Activated CD4-positive, CD25-positive, alpha-beta regulatory T cell (primary cell): ENCODE results near the gene CTSA.
"Not testable (repeated sequence)": the region's sequence is repeated elsewhere in the genome, so short reads cannot be mapped to it uniquely, and the experiment has no call there.

Experiments
- DNase-seq, 4 experiments: peaks; one replicate each; lab custom pipeline; 2025; lab: John Stamatoyannopoulos, UW

The CTSA gene

GRCh38 chr20:45918182-45918737 lies 27.1 kb downstream of the CTSA start:
- DNase-seq: no peak

- no peak for DNase-seq
These were observed 27.8 kb downstream of the CTSA start for GRCh38 chr20:45918779-45919537.

DNA sequence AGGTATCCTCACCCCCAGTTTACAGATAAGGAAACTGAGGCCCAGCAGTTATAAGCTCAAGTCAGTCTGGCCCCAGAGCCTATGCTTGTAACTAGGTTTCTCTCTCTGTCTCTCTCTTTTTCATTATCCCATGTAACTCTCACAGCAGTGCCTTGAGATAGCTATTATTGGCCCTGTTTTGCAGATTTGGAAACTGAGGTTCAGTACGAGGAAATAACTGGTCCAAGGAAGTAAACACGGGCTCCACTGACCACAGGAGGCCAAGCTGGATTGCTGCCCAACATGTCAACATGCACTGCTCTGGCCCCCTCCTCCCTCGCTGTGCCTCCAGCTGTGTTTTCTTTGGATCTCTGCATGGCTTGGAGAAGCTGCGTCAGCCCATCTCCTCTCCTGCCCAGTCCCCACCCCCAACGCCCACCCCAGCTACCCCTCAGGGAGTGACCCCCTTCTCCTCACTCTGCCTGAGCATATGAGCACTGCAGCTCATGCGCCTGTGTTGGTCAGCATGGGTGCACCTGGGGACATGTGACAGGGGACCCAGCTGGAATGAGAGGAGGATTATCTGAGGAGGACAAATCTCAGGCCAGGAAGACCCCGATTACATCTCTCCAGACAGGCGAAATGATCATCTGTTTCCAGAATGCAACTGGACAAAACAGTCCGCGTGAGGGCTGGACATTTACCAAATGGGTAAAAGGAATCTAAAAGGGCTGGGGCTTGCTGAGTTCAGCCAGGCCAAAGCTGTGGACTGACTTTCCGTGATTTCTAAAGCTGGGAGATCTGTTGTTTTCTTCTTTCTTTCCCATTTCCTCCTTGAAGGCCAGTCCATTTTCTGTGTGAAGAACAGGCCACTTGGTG lies 28.6 kb downstream of the CTSA start:
- DNase-seq: no peak

GRCh38 chr20:45920462-45921336 lies 29.6 kb downstream of the CTSA start:
- DNase-seq: no peak

- no peak for DNase-seq
These were observed 30.4 kb downstream of the CTSA start for GRCh38 chr20:45921337-45922189.

GRCh38 chr20:45924391-45925261 lies 33.5 kb downstream of the CTSA start:
- DNase-seq: no peak

GRCh38 chr20:45925821-45926506 lies 34.8 kb downstream of the CTSA start:
- no peak for DNase-seq

DNA sequence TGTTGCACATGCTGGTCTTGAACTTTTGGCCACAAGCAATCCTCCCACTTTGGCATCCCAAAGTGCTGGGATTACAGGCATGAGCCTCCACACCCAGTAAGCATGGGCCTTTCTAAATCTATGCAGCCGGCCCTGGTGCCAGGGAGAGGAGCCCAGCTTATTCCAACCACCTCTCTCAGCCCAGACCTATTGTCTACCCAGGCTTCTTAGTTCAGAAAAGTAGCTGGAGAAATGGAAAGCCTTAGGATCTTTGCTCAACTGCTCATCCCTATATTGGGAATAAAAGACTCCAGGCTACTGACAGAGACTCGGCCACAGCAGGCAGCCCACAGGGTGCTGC lies 35.6 kb downstream of the CTSA start:
- no peak for DNase-seq

DNA sequence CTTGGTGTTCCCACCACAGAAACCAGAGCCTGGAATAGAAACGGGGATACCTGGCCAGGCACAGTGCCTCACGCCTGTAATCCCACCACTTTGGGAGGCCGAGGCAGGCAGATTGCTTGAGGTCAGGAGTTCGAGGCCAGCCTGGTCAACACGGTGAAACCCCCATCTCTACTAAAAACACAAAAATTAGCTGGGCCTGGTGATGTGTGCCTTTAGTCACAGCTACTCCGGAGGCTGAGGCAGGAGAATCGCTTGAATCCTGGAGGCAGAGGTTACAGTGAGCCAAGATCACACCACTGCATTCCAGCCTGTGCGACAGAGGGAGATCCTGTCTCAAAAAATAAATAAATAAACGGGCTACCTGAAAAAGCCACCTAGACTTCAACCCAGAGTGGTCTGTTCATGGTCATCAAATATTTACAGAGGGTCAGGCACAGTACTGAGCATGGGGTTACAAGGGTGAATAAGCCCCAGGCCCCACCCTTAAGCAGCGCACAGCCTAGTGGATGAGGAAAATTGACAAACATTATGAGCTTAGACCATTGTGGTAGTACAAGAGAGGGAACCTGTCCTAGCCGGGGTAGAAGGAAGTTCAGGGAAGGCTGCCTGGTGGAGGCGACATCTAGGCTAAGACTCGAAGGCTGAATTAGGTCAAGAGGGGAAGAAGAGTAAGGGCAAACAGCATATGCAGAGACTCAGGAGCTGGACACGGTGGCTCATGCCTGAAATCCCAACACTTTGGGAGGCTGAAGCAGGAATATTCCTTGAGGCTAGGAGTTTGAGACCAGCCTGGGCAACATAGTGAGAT lies 36.1 kb downstream of the CTSA start:
- no peak for DNase-seq

- DNase-seq: not testable (repeated sequence)
These were observed 40.5 kb downstream of the CTSA start for GRCh38 chr20:45931680-45932079.

- DNase-seq: peak in 2 of 4 experiments; percentile 23
These were observed 42.3 kb downstream of the CTSA start for GRCh38 chr20:45933266-45934045.

DNA sequence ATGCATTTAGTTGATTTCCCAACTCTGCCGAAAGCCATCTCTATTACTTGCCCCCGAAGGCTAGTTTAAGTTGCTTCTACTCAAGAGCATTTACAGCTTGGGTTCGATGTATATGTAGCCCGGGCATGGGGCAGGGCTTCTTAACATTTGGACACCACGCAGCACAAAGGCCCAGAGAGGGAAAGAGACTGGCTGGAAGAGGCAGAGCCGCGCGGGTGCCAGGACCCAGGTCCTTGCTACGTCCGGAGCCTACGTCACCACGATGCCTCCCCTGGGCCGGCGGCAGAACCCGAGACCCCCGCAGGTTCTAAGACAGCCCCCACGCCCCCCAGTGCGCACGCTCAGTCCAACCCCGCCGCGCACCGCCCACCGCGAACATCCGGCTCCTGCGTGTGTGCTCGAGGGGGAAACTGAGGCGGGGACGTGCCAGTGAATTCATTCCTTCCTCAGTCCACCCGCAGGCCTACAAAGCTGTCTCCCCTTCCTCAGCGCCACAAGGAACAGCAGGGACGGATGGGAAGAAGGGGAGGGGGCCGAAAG lies 43.0 kb downstream of the CTSA start:
- DNase-seq: peak in 2 of 4 experiments; percentile 55 to 60

- DNase-seq: peak; percentile 92 to 97 (median 96)
These were observed 43.7 kb downstream of the CTSA start, which contains the start of gene PCIF1 for GRCh38 chr20:45934586-45935415. TSS of gene PCIF1 (plus strand) at chr20:45934683. CDS start at chr20:45939000, 4,317 bp downstream.

DNA sequence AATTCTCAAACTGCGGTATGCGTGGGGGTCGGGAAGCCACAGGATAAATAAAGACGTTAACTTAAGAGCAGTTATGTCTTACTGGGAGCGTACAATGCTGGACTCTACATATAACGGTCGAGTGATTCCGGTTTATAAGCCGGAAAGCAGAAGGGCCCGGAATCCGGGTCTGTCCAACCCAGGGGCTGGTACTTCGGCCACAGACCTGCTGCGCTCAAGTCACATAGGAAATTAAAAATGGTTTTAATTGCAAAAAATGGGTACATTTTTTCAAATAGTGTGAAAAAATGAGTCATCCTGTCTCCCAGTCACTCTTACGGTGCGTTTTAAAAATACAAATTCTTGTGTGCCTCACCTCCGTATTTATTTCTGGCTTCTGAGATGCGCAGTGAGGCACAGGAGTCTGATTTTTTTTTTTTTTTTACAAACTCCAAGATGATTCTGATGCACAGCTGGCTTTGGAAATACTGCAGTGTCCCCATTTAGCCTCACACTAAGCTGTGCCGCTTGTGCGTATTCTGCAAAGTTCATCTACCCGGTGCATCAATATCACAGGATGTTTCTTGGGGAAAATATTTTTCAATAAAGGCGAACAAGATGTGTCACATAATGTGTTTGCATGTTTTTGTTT lies 44.4 kb downstream of the CTSA start:
- no peak for DNase-seq

DNA sequence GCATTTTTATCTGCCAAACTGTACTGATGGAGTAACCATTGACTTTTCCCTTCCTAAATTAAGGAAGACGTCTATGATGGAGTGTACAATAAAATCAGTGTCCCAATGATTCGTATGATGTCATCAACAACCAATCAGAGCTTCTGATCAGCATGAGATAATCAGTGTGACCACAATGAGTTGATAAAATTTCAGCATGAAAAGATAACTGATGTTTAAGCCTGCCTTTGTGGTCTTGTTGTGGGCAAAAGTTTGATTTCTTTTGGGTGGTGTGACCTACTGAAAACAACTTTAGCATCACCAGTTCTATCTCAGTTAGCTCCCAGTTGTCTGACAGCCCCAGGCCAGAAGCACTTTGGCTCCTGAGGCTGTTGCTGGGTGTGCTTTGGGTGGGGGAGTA lies 46.6 kb downstream of the CTSA start:
- no peak for DNase-seq
